Smooth muscle cell (in vitro differentiated cells): ENCODE measurements around the gene OR51E1. TPM values are rescaled to one million over a fixed set of nuclear protein-coding genes. Genes with fewer than 3 reads are reported as not detected.

ENCODE experiments used
- DNase-seq: peaks from one replicate; lab custom pipeline; 2025; ENCODE audit not compliant: unreplicated experiment; lab: John Stamatoyannopoulos, UW
- H2AFZ ChIP-seq: fragments of 200-600 bp; sonication (generic); 2 replicates; pipeline ENCODE4 v1.6.0; 2016; ENCODE audit warnings: antibody characterized with exemption, low read depth, mild to moderate bottlenecking
- H3F3A ChIP-seq: fragments of 200-600 bp; sonication (generic); 2 replicates; pipeline ENCODE4 v1.6.0; 2017; ENCODE audit warnings: antibody characterized with exemption, low read depth
- H3K27ac ChIP-seq: fragments of 200-600 bp; sonication (generic); 2 replicates; pipeline ENCODE4 v1.5.1; 2016; ENCODE audit warnings: low read depth, mild to moderate bottlenecking
- H3K27me3 ChIP-seq: fragments of 200-600 bp; sonication (generic); 2 replicates; pipeline ENCODE4 v1.6.1; 2016; ENCODE audit warnings: low read depth, mild to moderate bottlenecking
- H3K36me3 ChIP-seq: fragments of 200-600 bp; sonication (generic); 2 replicates; pipeline ENCODE4 v1.5.1; 2016; ENCODE audit warnings: low read depth
- H3K4me1 ChIP-seq: fragments of 200-600 bp; sonication (generic); 2 replicates; pipeline ENCODE4 v1.5.1; 2016; ENCODE audit warnings: low read depth
- H3K4me2 ChIP-seq: fragments of 200-600 bp; sonication (generic); 2 replicates; pipeline ENCODE4 v1.6.0; 2016; ENCODE audit warnings: mild to moderate bottlenecking
- H3K4me3 ChIP-seq: fragments of 200-600 bp; sonication (generic); 2 replicates; pipeline ENCODE4 v1.5.1; 2016; ENCODE audit warnings: mild to moderate bottlenecking
- H3K79me2 ChIP-seq: fragments of 200-600 bp; sonication (generic); 2 replicates; pipeline ENCODE4 v1.6.0; 2016; ENCODE audit warnings: low read depth, mild to moderate bottlenecking
- H3K9ac ChIP-seq: fragments of 200-600 bp; sonication (generic); 2 replicates; pipeline ENCODE4 v1.6.0; 2016; ENCODE audit warnings: low read depth
- H3K9me3 ChIP-seq: fragments of 200-600 bp; sonication (generic); replicated peaks from 2 replicates; pipeline ENCODE4 v1.5.1; 2016; ENCODE audit warnings: low read depth
- H4K20me1 ChIP-seq: fragments of 200-600 bp; sonication (generic); 2 replicates; pipeline ENCODE4 v1.6.0; 2016; ENCODE audit warnings: low read depth
- WGBS: methylation state at CpG from one replicate; pipeline ENCODE4 v1.1.7; 2016; ENCODE audit warnings: low lambda C conversion rate; 5-methylcytosine and 5-hydroxymethylcytosine counted together
- polyA plus RNA-seq: library from polyadenylated mRNA; unstranded; fragments of >200 nt; fragmentation: Nextera tagmentation; extraction: Ambion mirVana; gene quantifications from 2 replicates; pipeline ENCODE4 v1.2.1, GENCODE V29; 2016
- total RNA-seq: library from RNA; depleted of rRNA; stranded (reverse); fragments of >200 nt; gene quantifications from 2 replicates; pipeline ENCODE4 v1.2.3, GENCODE V29; 2014
- TF ChIP-seq, protein P1 (sequence below): fragments of 200-600 bp; sonication (generic); IDR thresholded peaks from 2 replicates; pipeline ENCODE4 v1.5.1; 2017; ENCODE audit warnings: borderline replicate concordance, mild to moderate bottlenecking, antibody characterized with exemption; ENCODE audit not compliant: insufficient read depth, poor library complexity, severe bottlenecking

Gene OR51E1
- total and polyA plus RNA-seq, 2 experiments from 2014 or later: not detected

DNA sequence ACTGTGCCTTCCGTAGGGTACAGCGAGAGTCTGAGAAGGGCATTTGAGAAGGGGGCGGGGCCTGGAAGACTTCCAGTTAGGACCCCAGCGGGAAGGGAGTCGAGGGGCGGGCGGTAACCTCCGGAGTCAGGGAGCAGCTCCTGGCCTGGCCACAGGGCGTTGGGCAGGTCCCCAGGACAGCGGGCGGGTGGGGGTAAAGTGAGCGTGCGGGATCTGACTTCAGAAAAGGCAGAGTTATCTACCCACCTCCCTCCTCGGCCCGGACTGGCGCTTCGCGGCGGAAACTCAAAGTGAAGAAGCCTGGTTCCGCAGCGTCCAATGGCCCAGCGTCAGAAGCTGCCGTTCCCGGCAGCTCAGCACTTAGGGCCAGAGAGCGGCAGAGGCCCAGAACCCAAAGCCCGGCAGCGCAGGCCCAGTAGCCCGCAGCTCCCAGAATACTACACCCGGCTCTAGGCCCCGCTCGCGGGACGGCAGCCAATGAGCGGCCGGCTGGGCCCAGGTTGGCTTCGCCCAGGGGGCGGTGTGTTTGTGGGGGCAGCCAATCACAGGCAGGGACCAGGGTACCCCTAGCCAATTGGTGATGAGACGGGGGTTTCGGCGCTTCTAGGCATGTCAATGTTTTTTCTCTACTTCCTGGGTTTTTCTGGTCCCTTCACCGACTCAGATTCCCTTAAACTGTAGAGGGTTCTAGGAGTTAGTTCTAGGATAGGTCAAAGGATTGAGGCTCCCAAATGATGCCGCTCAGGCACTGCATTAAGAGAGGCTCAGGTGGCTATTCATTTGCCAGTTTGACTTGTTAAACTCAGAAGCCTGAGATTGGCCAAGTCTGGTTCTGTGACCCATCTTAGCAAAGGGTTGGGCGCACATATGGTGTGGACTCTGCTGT, 35.8 kb upstream of the OR51E1 start, which contains the start of gene TRIM68:
TSS of gene TRIM68 (minus strand) at position 451 of the 886 bp plus-strand sequence. CDS start 2,727 bp downstream, outside the sequence.
- Histone ChIP-seq H3K4me1 (peaks cover 4% of the 10 kb centered on the region), H3K9ac (peak within 1 kb of the TSS; percentile 74), H3K9me3 (no peaks in the 10 kb centered on the region), H2AFZ (peak within 1 kb of the TSS; percentile 97), H3F3A (no peaks in the 10 kb centered on the region), H3K4me3 (peak within 1 kb of the TSS; percentile 71), H3K27ac (peak within 1 kb of the TSS; percentile 76), H3K4me2 (peak within 1 kb of the TSS; percentile 90), H3K36me3 (no peaks in the 10 kb centered on the region), H3K27me3 (no peaks in the 10 kb centered on the region), H3K79me2 (no peaks in the 10 kb centered on the region), H4K20me1 (no peaks in the 10 kb centered on the region)
- 4% methylated on average over 42 of the region's 43 CpGs for WGBS
- TF ChIP-seq, protein P1, sequence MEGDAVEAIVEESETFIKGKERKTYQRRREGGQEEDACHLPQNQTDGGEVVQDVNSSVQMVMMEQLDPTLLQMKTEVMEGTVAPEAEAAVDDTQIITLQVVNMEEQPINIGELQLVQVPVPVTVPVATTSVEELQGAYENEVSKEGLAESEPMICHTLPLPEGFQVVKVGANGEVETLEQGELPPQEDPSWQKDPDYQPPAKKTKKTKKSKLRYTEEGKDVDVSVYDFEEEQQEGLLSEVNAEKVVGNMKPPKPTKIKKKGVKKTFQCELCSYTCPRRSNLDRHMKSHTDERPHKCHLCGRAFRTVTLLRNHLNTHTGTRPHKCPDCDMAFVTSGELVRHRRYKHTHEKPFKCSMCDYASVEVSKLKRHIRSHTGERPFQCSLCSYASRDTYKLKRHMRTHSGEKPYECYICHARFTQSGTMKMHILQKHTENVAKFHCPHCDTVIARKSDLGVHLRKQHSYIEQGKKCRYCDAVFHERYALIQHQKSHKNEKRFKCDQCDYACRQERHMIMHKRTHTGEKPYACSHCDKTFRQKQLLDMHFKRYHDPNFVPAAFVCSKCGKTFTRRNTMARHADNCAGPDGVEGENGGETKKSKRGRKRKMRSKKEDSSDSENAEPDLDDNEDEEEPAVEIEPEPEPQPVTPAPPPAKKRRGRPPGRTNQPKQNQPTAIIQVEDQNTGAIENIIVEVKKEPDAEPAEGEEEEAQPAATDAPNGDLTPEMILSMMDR: no peak
- DNase-seq: peak; percentile 82

GRCh38 chr11:4610258-4610935, 33.4 kb upstream of the OR51E1 start:
- TF ChIP-seq, protein P1: no peak
- no peak for DNase-seq
- Histone ChIP-seq H3F3A (no peaks in the 10 kb centered on the region), H3K79me2 (no peaks in the 10 kb centered on the region), H3K27me3 (no peaks in the 10 kb centered on the region), H3K4me3 (no peak overlapping the region), H4K20me1 (no peaks in the 10 kb centered on the region), H2AFZ (peak overlapping the region; percentile 88), H3K4me2 (no peak overlapping the region), H3K36me3 (no peaks in the 10 kb centered on the region), H3K4me1 (peaks cover 4% of the 10 kb centered on the region), H3K27ac (no peak overlapping the region), H3K9me3 (no peaks in the 10 kb centered on the region), H3K9ac (no peak overlapping the region)
- 44% methylated on average over 3 of the region's 3 CpGs for WGBS

- Histone ChIP-seq H3K27me3 (no peaks in the 10 kb centered on the region), H3K36me3 (no peaks in the 10 kb centered on the region), H3K9me3 (no peaks in the 10 kb centered on the region), H4K20me1 (no peaks in the 10 kb centered on the region), H2AFZ (no peak overlapping the region), H3K4me1 (peaks cover 3% of the 10 kb centered on the region), H3K79me2 (no peaks in the 10 kb centered on the region), H3F3A (no peaks in the 10 kb centered on the region), H3K27ac (no peak overlapping the region), H3K4me3 (no peak overlapping the region), H3K9ac (no peak overlapping the region), H3K4me2 (no peak overlapping the region)
- DNase-seq: no peak
- WGBS: 97% methylated on average over 2 of the region's 2 CpGs
- TF ChIP-seq, protein P1: no peak
Measured at GRCh38 chr11:4611986-4612385, 31.8 kb upstream of the OR51E1 start.
